Uterine smooth muscle cell (primary cell): ENCODE results near the gene CKMT1A. TPM values are rescaled to one million over a fixed set of nuclear protein-coding genes. Genes with fewer than 3 reads are reported as not detected.

Experiments used
- total RNA-seq: library from RNA; depleted of rRNA; stranded (reverse); fragments of >200 nt; gene quantifications from 2 replicates; pipeline ENCODE4 v1.2.3, GENCODE V29; 2014

Gene CKMT1A
- total RNA-seq = not detected in 2 replicates

DNA sequence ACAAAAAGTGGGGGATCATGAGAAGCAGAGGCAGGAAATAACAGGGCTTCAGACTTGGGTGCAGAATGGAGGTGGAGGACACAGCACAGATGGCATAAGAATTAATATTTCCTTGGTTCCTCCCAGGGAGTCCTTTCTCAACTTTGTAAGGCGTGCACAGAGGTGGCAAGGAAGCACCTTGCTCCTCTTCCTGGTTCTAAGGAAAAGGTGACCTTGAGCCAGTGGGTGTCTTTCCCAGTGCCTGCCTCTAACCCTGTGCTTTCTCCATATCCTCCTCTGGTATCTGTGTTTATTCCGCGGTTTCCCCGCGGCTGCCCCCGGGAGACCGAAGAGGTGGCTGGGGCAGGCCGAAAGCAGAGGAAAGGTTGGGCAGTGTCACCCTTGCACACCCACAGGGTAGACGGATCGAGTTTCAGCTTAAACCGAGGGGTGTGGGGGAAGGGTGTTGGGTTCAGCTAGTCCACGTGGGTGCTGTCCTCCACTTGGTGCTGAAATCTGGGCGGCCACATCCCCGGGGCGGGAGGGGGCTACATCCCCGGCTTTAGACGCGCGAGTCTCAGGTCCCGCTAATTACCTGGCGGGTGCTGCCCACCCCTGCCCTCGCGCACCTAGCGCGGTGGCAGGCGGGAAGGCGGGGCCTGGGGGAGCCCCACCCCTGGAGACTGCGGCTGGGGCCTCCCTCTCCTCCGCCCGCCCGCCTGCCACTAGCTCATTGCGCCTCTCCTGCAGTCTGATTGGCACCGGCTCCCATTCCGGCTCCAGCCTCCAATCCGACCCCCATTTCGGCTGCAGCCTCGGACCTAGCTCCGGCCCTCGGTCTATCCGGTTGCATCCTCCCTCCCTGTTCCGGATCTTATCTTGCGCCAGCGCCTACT is at the start of gene CKMT1A:
CKMT1A (plus strand) TSS at position 712 of the 875 bp plus-strand sequence. CDS start 192 bp downstream, outside the sequence.

GRCh38 chr15:43648649-43649429 is 44.8 kb upstream of the CKMT1A start, which contains the start of gene CATSPER2:
Gene CATSPER2, minus strand, starts transcription at chr15:43648844. Its CDS starts 783 bp downstream, at chr15:43648061.

DNA sequence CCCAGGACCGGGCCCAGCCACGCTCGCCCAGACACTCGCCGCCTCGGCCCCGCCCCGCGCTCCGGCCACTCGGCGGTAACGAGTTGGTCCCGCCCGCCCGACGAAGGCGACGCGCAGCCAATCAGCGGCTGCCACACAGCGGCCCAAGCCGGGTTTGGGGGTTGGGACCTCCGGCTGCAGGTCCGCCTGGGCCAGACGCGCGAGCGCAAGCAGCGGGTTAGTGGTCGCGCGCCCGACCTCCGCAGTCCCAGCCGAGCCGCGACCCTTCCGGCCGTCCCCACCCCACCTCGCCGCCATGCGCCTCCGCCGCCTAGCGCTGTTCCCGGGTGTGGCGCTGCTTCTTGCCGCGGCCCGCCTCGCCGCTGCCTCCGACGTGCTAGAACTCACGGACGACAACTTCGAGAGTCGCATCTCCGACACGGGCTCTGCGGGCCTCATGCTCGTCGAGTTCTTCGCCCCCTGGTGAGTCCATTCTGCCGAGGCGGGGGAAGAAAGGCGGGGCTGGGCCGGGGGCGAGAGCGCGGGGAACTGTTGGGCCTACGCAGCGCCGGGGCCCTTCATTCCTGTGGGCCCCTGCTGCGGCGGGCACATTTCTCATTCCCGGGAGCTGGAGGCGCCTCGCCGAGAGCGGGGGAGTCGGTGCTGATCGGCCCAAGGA is 52.7 kb downstream of the CKMT1A start, which contains the start of gene PDIA3:
PDIA3 (plus strand) TSS at position 194 of the 658 bp plus-strand sequence; CDS start at position 296, 102 bp downstream.

Other genes with a start within 250 kb of the CKMT1A start
- 135 and 148 TPM in 2 replicates for gene TP53BP1, start 200.7 kb upstream of the CKMT1A start, total RNA-seq
- gene MAP1A, start 176.3 kb upstream of the CKMT1A start, total RNA-seq = 89.7 and 90.5 TPM in 2 replicates
- 29.7 and 32.4 TPM in 2 replicates for gene PPIP5K1, start 103.7 kb upstream of the CKMT1A start, total RNA-seq
- not detected in 2 replicates for gene CKMT1B, start 99.8 kb upstream of the CKMT1A start, total RNA-seq
- 0.12 TPM in 1 of 2 replicates, not detected in the other for gene STRC, start 75.1 kb upstream of the CKMT1A start, total RNA-seq
- 2.1 and 2.9 TPM in 2 replicates for gene CATSPER2, start 45.0 kb upstream of the CKMT1A start, total RNA-seq
- gene PDIA3, start 52.6 kb downstream of the CKMT1A start, total RNA-seq = 160 and 313 TPM in 2 replicates
- 2.7 and 3.1 TPM in 2 replicates for gene ELL3, start 83.1 kb downstream of the CKMT1A start, total RNA-seq
- 256 and 546 TPM in 2 replicates for gene SERF2, start 98.5 kb downstream of the CKMT1A start, total RNA-seq
- gene SERINC4, start 106.4 kb downstream of the CKMT1A start, total RNA-seq = 0.11 TPM in 1 of 2 replicates, not detected in the other
- gene HYPK, start 106.7 kb downstream of the CKMT1A start, total RNA-seq = 12.9 and 13.0 TPM in 2 replicates
- gene MFAP1, start 130.8 kb downstream of the CKMT1A start, total RNA-seq = 31.2 and 37.8 TPM in 2 replicates
- 12.2 and 41.7 TPM in 2 replicates for gene WDR76, start 133.1 kb downstream of the CKMT1A start, total RNA-seq